Breast epithelium (tissue), 4 donors: ENCODE measurements around the gene EBI3. TPM values are rescaled to one million over a fixed set of nuclear protein-coding genes. Genes with fewer than 3 reads are reported as not detected.

Source experiments
- DNase-seq, 2 donors: peaks; one replicate each; pipeline ENCODE4 v3.0.0-alpha.2; 2019; ENCODE audit warnings: low spot score in 2 of 2
- H3K27ac ChIP-seq, 2 donors: fragments of 200-600 bp; sonication (generic) in 1 of 2; one replicate each; pipeline ENCODE4 v1.5.1; 2016 to 2019; ENCODE audit warnings: mild to moderate bottlenecking in 1 of 2
- H3K27me3 ChIP-seq, 2 donors: fragments of 200-600 bp; sonication (generic) in 1 of 2; one replicate each; pipeline versions ENCODE4 v1.5.1 to v1.6.0; 2017 to 2019; ENCODE audit warnings: control low read depth in 1 of 2, mild to moderate bottlenecking in 1 of 2
- H3K36me3 ChIP-seq: fragments of 200-600 bp; one replicate; pipeline ENCODE4 v1.5.1; 2019
- H3K4me1 ChIP-seq, 2 donors: fragments of 200-600 bp; sonication (generic); one replicate each; pipeline ENCODE4 v1.5.1; 2016 to 2019; ENCODE audit warnings: control low read depth in 1 of 2
- H3K4me3 ChIP-seq, 3 donors: fragments of 200-600 bp; sonication (generic); 1 replicate in 2 of 3; 2 replicates in 1 of 3; pipeline ENCODE4 v1.5.1; 2016 to 2019; ENCODE audit warnings: mild to moderate bottlenecking in 3 of 3, moderate library complexity in 2 of 3
- H3K9me3 ChIP-seq, 2 donors: fragments of 200-600 bp; sonication (generic) in 1 of 2; one replicate each; pipeline ENCODE4 v1.5.1; 2016 to 2019; ENCODE audit warnings: control low read depth in 1 of 2
- POLR2A ChIP-seq: fragments of 450-650 bp; IDR thresholded peaks from one replicate; pipeline ENCODE4 v1.6.1; 2016; ENCODE audit warnings: antibody characterized with exemption, mild to moderate bottlenecking, moderate library complexity
- POLR2AphosphoS5 ChIP-seq, 3 donors: sonication (generic); formaldehyde crosslinking; IDR thresholded peaks; one replicate each; pipeline ENCODE4 v1.6.1; 2017; ENCODE audit warnings: antibody characterized with exemption in 3 of 3
- intact Hi-C: fragments of 100-400 bp; cut with DNase I; formaldehyde crosslinking; loops from one replicate; pipeline ENCODE4 v1.15.1; 2023; ENCODE audit warnings: low total_unique reads
- total RNA-seq, 3 donors: library from RNA; depleted of rRNA; stranded (reverse); fragments of >200 nt; gene quantifications; one replicate each; pipeline ENCODE4 v1.1.0, GENCODE V29; 2016
- TF ChIP-seq, protein P1 (sequence below), 3 donors: fragments of 450-650 bp; IDR thresholded peaks; one replicate each; pipeline ENCODE4 v1.5.1; 2016 to 2017; ENCODE audit warnings: antibody characterized with exemption in 3 of 3, mild to moderate bottlenecking in 3 of 3, moderate library complexity in 3 of 3

The EBI3 gene
- total RNA-seq, 3 donors from 2014 or later = 0.66 to 12.6 (median 8.2) TPM

DNA sequence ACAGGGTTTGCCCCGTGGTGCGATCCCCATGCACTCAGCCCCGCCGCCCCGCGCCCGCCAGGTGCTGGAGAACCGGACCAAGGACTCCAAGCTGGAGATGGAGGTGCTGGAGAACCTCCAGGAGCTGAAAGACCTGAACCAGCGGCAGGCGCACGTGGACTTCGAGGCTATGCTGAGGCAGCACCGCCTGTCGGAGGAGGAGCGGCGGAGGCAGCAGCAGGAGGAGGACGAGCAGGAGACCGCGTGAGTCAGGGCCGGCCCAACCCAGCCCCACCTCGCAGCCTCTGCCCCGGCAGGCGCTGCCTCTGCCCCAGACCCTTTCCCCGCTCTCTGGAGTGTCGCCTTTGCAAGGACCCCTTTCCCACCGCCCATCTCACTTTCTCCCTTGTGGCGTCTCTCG is 28.9 kb downstream of the EBI3 start:
- H3K9me3 ChIP-seq = peaks cover 5 to 8% of the 10 kb centered on the region in 2 donors
- no peaks in the 10 kb centered on the region for H3K27me3 ChIP-seq
- no peak overlapping the region for H3K27ac ChIP-seq
- DNase-seq = no peak
- no peaks in the 10 kb centered on the region for H3K4me1 ChIP-seq
- peaks cover 15% of the 10 kb centered on the region for H3K36me3 ChIP-seq
- no peak overlapping the region for H3K4me3 ChIP-seq
- no peak for TF ChIP-seq POLR2A
- intact Hi-C loops = loop anchor here (5.0 kb wide), 1 partner anchor 79 kb away; the partner anchor contains the start of gene STAP2

DNA sequence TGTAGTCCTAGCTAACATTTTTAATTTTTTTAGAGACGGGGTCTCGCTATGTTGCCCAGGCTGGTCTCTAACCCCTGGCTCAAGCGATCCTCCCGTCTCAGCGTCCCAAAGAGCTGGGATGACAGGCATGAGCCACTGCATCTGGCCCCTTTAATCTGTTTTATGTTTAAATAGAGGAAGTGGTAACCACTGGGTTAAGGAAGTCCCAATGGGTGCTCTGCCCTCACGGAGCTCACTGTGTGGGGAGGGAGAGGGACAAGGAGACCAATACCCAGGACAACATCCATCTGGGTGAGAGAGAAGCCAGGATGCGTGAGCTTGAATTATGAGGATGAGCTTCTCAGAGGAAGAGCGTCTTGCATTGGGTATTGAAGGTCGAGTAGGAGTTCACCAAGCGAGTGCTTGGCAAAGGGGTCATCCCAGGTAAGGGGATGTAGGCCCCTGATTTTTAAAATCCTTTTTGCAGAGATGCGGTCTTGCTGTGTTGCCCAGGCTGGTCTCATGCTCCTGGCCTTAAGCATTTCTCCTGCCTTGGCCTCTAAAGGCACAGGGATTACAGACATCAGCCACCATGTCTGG is 31.4 kb downstream of the EBI3 start:
- no peak for TF ChIP-seq POLR2A
- TF ChIP-seq, protein P1, sequence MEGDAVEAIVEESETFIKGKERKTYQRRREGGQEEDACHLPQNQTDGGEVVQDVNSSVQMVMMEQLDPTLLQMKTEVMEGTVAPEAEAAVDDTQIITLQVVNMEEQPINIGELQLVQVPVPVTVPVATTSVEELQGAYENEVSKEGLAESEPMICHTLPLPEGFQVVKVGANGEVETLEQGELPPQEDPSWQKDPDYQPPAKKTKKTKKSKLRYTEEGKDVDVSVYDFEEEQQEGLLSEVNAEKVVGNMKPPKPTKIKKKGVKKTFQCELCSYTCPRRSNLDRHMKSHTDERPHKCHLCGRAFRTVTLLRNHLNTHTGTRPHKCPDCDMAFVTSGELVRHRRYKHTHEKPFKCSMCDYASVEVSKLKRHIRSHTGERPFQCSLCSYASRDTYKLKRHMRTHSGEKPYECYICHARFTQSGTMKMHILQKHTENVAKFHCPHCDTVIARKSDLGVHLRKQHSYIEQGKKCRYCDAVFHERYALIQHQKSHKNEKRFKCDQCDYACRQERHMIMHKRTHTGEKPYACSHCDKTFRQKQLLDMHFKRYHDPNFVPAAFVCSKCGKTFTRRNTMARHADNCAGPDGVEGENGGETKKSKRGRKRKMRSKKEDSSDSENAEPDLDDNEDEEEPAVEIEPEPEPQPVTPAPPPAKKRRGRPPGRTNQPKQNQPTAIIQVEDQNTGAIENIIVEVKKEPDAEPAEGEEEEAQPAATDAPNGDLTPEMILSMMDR (IDR thresholded peaks at IDR 0.05) = no peak
- intact Hi-C loops = loop anchor here (10.0 kb wide), 1 partner anchor 104 kb away; no protein-coding TSS in a partner anchor
- H3K27ac ChIP-seq = no peak overlapping the region
- no peaks in the 10 kb centered on the region for H3K27me3 ChIP-seq
- no peaks in the 10 kb centered on the region for H3K4me1 ChIP-seq
- DNase-seq = no peak
- peaks cover 15% of the 10 kb centered on the region for H3K36me3 ChIP-seq
- peaks cover 0 to 5% of the 10 kb centered on the region in 2 donors for H3K9me3 ChIP-seq
- H3K4me3 ChIP-seq = no peak overlapping the region

DNA sequence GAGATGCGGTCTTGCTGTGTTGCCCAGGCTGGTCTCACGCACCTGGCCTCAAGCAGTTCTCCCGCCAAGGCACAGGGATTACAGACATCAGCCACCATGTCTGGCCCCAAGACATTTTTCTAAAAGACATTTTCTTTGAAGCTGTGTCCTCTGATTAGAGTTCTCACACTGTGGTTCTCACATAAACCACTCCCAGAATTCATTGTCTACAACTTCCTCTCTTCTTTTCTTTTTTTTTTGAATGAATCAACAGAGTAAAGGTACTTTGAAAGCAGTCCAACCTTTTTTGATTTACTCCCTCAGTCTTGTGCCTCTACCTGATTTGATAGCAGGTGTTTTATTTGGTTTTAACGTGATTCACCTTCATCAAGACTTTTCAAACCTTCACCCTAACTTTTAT is 35.5 kb downstream of the EBI3 start:
- Histone ChIP-seq H3K36me3 (peaks cover 11% of the 10 kb centered on the region), H3K9me3 (no peaks in the 10 kb centered on the region), H3K27ac (no peak overlapping the region), H3K4me1 (no peaks in the 10 kb centered on the region), H3K4me3 (no peak overlapping the region), H3K27me3 (no peaks in the 10 kb centered on the region)
- no peak for TF ChIP-seq POLR2A
- TF ChIP-seq, protein P1 (IDR thresholded peaks at IDR 0.05) = no peak
- TF ChIP-seq POLR2AphosphoS5 (IDR thresholded peaks at IDR 0.05) = no peak
- intact Hi-C loops = loop anchor here (10.0 kb wide), 1 partner anchor 100 kb away; no protein-coding TSS in a partner anchor
- no peak for DNase-seq

DNA sequence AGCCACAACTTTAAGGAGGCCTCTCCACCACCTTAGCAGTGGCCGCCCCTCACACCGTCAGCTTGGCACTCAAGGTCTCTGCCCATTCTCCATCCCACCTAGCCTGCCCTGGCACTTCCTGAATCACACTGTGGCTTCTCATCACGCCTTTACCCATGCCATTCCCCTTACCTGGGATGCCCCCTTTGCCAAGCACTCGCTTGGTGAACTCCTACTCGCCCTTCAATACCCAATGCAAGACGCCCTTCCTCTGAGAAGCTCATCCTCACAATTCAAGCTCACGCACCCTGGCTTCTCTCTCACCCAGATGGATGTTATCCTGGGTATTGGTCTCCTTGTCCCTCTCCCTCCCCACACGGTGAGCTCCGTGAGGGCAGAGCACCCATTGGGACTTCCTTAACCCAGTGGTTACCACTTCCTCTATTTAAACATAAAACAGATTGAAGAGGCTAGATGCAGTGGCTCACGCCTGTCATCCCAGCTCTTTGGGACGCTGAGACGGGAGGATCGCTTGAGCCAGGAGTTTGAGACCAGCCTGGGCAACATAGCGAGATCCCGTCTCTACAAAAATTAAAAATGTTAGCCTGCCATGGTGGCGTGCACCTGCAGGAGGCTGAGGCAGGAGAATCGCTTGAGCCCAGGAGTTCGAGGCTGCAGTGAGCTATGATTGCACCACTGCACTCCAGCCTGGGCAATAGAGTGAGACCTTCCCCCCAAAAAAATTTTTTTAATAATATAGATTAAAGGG is 37.1 kb downstream of the EBI3 start:
- no peak for DNase-seq
- Histone ChIP-seq H3K36me3 (peaks cover 9% of the 10 kb centered on the region), H3K9me3 (no peaks in the 10 kb centered on the region), H3K4me1 (no peaks in the 10 kb centered on the region), H3K27me3 (no peaks in the 10 kb centered on the region), H3K27ac (no peak overlapping the region), H3K4me3 (no peak overlapping the region)
- intact Hi-C loops = loop anchor here (10.0 kb wide), 1 partner anchor 98 kb away; no protein-coding TSS in a partner anchor
- TF ChIP-seq POLR2A = no peak
- TF ChIP-seq, protein P1 (IDR thresholded peaks at IDR 0.05) = no peak
- no peak for TF ChIP-seq POLR2AphosphoS5 (IDR thresholded peaks at IDR 0.05)

DNA sequence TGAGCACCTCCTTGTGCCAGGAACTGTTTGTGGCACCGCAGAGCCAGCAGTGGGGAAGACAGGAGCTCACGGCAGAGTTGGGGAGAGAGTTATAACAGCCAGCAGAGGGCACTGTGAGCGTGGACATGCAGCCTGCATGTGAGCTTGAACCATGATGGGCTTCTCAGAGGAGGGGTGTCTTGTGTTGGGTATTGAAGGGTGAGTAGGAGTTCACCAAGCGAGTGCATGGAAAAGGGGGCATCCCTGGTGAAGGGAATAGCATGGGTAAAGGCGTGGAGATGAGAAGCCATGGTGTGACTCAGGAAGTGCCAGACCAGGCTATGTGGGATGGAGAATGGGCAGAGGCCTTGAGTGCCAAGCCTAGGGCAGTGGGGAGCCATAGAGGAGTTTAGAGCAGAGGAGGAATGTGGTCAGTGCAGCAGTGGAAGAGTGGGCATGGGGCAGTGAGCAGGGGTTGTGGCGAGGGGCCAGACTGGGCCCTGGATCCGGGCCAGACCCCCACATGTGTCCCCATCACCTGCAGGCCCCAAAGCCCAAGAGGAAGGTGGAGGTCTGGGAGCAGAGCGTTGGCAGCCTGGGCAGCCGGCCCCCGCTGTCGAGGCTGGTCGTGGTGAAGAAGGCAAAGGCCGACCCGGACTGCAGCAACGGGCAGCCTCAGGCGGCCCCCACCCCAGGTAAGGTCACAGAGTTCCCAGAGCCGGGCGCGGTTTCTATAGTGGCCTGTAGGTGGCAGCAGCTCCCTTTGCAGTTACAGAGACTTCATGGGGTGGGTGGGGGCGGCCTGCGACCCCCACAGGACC is 38.0 kb downstream of the EBI3 start:
- H3K27me3 ChIP-seq = no peaks in the 10 kb centered on the region
- no peaks in the 10 kb centered on the region for H3K4me1 ChIP-seq
- intact Hi-C loops = loop anchor here (10.0 kb wide), 1 partner anchor 98 kb away; no protein-coding TSS in a partner anchor
- TF ChIP-seq POLR2AphosphoS5 (IDR thresholded peaks at IDR 0.05) (no peak), POLR2A (no peak)
- TF ChIP-seq, protein P1 (IDR thresholded peaks at IDR 0.05) = peak; percentile 66 to 78 (median 74)
- H3K27ac ChIP-seq = peak overlapping the region in 1 of 2 donors; percentile 9
- H3K9me3 ChIP-seq = no peaks in the 10 kb centered on the region
- H3K4me3 ChIP-seq = no peak overlapping the region
- H3K36me3 ChIP-seq = peaks cover 9% of the 10 kb centered on the region
- peak in 1 of 2 donors; percentile 32 for DNase-seq
